Cortex of kidney (tissue), 1 donor: ENCODE results near the gene MIER2.
"Not testable (repeated sequence)": the region's sequence is repeated elsewhere in the genome, so short reads cannot be mapped to it uniquely, and the experiment has no call there.

Source experiments
- DNase-seq: peaks from one replicate; lab custom pipeline; 2025; lab: John Stamatoyannopoulos, UW

The MIER2 gene

DNA sequence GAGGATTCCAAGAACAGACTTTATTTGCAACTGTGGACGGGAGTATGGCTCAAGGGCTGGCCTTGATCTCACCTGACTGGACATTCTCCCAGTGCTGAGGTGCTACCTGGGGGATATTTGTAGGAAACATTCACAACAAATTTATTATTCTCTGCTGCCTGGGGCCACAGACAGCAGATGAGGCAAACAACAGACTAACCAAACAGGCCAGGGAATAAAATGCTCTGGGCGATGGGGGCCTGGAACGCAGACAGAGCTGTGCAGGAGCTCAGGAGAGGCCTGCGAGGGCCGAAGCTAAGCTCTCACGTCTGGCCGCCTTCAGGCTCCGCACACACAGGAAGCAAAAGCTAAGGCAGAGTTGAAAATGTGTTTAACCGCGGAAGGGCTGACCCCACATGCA is 61.2 kb downstream of the MIER2 start:
- no peak for DNase-seq

DNA sequence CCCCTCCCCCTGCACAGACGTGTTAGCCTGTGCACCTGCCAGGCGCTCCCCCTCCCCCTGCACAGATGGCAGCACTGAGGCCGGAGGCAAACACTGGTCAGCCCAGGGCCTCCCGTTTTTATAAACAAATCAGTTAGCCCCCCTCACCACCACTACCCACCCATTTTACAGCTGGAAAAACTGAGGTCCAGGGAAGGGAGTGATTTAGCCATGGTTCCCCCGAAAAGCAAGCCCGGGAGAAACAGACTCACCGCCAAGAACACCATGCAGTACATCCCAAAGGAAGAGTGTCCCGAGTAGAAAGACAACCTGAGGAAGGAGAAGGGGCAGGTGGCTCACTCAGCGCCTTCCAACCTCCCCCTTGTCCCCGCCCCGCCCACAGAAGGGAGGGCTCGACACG is 62.1 kb downstream of the MIER2 start:
- no peak for DNase-seq

DNA sequence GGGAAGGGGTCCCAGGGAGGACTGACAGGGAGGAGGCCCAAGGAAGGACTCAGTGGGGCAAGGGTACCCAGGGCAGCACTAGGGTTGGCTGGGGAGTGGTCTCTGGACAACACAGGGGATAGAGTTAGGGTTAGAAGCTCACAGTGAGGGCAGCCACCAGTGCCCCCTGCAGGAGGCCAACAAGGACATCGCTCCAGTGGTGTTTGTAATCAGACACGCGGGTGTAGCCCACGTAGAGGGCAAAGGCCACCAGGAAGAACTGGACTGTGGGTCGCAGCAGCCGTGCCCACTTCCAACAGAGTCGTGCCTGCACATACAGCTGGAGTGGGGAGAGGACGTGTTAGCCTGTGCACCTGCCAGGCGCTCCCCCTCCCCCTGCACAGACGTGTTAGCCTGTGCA is 62.6 kb downstream of the MIER2 start:
- no peak for DNase-seq

DNA sequence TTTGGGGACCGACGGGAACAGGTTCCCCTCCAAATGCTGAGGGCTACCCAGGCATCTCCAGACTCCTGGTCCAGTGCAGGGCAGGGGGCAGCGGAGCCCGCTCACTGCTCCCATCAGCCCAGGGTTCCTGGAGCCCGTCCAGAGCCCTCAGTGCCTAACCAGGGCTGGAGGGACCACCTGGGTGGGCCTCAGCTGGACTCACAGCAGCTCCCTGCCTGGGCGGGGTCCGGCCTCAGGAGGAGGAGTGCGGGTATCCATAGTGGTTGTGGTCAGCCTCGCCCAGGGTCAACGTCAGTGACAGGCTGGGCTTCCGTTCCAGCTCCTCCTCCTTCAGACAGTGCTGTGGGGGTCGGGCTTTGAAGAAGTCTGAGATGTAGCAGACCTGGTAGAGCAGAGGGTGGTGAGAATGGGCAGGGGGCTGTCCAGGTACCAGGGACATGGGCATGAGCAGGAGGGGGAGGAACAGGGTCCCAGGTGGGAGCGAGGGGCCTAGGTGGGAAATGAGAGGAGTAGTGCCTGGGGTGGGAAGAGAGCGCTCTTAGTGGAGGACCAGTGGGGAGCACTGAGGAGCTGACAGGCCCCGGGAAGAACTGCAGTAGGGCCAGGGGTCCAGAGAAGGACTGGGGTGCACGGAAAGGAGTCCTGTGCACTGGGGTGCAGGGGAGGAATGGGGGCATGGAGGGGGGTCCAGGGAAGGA is 63.3 kb downstream of the MIER2 start:
- no peak for DNase-seq

DNA sequence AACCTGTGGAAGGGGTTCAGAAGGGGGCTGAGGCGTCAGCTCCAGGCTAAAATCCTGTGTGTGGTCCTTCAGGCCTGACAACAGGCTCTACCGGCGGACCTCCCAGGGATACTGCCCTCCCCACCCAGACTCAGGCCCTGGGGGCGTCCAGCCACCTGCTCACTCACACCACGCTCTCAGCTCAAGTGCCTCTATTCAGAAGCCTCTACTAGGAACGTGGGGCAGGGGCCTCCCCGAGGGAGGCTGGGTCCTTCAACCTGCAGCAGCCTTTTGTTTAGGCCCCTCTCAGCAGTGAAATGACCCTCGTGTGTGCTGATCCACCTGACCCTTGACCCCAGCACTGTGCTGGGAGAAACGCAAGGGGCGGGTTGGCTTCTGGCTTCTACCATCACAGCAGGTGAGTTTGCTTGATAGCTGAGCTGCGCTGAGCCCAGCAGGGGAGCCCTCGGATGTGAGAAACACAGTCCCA is 64.0 kb downstream of the MIER2 start:
- DNase-seq: no peak

GRCh38 chr19:279656-280055 is 64.9 kb downstream of the MIER2 start:
- no peak for DNase-seq

- no peak for DNase-seq
These were observed 65.4 kb downstream of the MIER2 start for GRCh38 chr19:279231-279630.

DNA sequence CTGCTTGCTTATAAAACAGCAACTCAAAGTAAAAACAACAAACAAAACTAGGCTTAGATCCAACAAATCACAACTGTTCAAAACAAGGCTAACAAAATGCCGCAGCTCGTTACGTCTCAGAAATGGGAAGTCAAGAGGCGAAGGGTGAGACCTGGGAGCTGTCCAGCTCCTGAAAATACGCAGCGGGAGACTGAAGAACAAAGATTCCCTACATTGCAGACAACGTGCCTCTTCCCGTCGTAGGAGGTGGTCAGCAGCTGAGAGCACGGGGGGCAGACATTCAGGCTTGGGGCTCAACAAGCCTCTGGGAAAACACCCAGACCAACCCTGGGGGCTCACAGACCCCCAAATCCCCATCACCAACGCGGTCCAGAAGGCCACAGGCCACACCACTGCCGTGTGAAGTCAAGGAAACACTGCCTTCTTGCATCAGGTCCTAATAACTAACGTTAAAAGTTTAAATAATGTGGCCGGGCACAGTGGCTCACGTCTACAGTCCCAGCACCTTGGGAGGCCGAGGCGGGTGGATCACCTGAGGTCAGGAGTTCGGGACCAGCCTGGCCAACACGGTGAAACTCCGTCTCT is 66.9 kb downstream of the MIER2 start:
- no peak for DNase-seq

GRCh38 chr19:277131-277530 is 67.5 kb downstream of the MIER2 start:
- no peak for DNase-seq

DNA sequence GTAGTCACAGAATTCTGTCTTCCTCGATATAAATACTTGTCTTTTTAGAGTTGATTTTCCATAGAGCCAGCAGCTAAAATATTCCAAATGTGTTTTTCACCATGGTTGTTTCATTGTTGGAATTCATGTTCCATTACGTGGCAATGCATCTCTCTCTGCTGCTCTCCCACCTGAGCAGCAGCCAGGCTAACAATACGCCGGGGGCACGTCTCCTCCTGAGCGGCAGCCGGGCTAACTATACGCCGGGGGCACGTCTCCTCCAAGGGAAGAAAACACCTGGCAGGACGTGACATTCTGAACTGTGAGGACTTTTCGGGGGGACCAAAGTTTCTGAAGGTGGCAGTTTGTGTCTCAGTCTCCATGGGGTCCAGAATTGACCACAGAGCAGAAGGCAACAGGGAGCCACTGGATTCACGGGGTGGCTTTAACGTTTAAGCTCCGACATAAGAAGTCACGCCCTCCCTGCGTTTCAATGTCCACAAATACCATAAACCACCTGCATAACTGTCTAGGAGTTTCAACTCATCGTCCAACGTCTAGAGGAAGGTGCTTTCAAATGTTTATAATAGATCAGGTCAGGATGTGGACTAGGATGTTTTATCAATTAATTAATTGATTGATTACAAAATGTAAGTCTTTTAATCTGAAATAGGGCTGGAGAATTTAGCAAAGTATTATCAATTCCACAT is 68.5 kb downstream of the MIER2 start:
- no peak for DNase-seq

- DNase-seq: no peak
These were observed 69.6 kb downstream of the MIER2 start for GRCh38 chr19:275000-275399.

DNA sequence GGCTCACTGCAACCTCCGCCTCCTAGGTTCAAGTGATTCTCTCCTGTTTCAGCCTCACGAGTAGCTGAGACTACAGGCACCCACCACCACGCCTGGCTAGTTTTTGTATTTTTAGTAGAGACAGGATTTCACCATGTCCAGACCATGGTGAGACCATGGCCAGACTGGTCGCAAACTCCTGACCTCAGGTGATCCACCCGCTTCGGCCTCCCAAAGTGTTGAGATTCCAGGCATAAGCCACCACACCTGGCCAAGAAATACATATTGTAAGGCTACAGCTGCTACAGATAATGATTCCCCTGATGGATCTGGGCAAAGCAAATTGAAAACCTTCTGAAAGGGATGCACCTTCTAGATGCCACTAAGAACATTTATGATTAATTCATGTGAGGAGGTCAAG is 71.2 kb downstream of the MIER2 start:
- no peak for DNase-seq

GRCh38 chr19:271856-272255 is 72.7 kb downstream of the MIER2 start:
- DNase-seq: no peak

GRCh38 chr19:270766-271318 is 73.8 kb downstream of the MIER2 start:
- DNase-seq: not testable (repeated sequence)

GRCh38 chr19:269241-269640 is 75.4 kb downstream of the MIER2 start:
- DNase-seq: no peak

- no peak for DNase-seq
These were observed 82.5 kb downstream of the MIER2 start for GRCh38 chr19:262125-262524.

- not testable (repeated sequence) for DNase-seq
These were observed 87.8 kb downstream of the MIER2 start for GRCh38 chr19:256804-257203.
